HT-29 (cell line): ENCODE measurements around the gene ANXA2. TPM values are rescaled to one million over a fixed set of nuclear protein-coding genes. Genes with fewer than 3 reads are reported as not detected.
"Not testable (repeated sequence)": the region's sequence is repeated elsewhere in the genome, so short reads cannot be mapped to it uniquely, and the experiment has no call there.

Experiments
- DNase-seq: peaks from one replicate; pipeline ENCODE4 v3.0.0-alpha.2; 2015; ENCODE audit warnings: low spot score
- total RNA-seq: library from RNA; depleted of rRNA; stranded (reverse); fragments of >200 nt; shearing (Covaris generic); gene quantifications from 2 replicates; pipeline ENCODE4 v1.2.3, GENCODE V29; 2014

ANXA2 gene
- total RNA-seq, 1 experiment from 2014 or later = 1,535 TPM

- no peak for DNase-seq
These were observed 53.3 kb downstream of the ANXA2 start for GRCh38 chr15:60344461-60344860.

GRCh38 chr15:60343221-60343970 lies 54.4 kb downstream of the ANXA2 start:
- DNase-seq = no peak

GRCh38 chr15:60340207-60340921 lies 57.4 kb downstream of the ANXA2 start:
- no peak for DNase-seq

- DNase-seq = no peak
These were observed 58.5 kb downstream of the ANXA2 start for GRCh38 chr15:60339236-60339635.

- no peak for DNase-seq
These were observed 59.0 kb downstream of the ANXA2 start for GRCh38 chr15:60338810-60339209.

- no peak for DNase-seq
These were observed 60.7 kb downstream of the ANXA2 start for GRCh38 chr15:60337076-60337475.

- DNase-seq = not testable (repeated sequence)
These were observed 62.5 kb downstream of the ANXA2 start for GRCh38 chr15:60335296-60335695.

GRCh38 chr15:60328852-60329443 lies 68.8 kb downstream of the ANXA2 start:
- peak; percentile 74 for DNase-seq

- peak; percentile 91 for DNase-seq
These were observed 70.7 kb downstream of the ANXA2 start for GRCh38 chr15:60326824-60327654.

- DNase-seq = no peak
These were observed 71.4 kb downstream of the ANXA2 start for GRCh38 chr15:60326343-60326742.

GRCh38 chr15:60325905-60326304 lies 71.9 kb downstream of the ANXA2 start:
- no peak for DNase-seq

- no peak for DNase-seq
These were observed 72.9 kb downstream of the ANXA2 start for GRCh38 chr15:60324706-60325438.

GRCh38 chr15:60323322-60323721 lies 74.5 kb downstream of the ANXA2 start:
- DNase-seq = no peak

- no peak for DNase-seq
These were observed 77.4 kb downstream of the ANXA2 start for GRCh38 chr15:60320365-60320764.

- DNase-seq = no peak
These were observed 79.4 kb downstream of the ANXA2 start for GRCh38 chr15:60318216-60318867.

- no peak for DNase-seq
These were observed 80.8 kb downstream of the ANXA2 start for GRCh38 chr15:60316961-60317360.

- no peak for DNase-seq
These were observed 81.9 kb downstream of the ANXA2 start for GRCh38 chr15:60315878-60316277.

- DNase-seq = no peak
These were observed 83.9 kb downstream of the ANXA2 start for GRCh38 chr15:60313906-60314305.

GRCh38 chr15:60307034-60307433 lies 90.8 kb downstream of the ANXA2 start:
- no peak for DNase-seq

GRCh38 chr15:60301024-60301423 lies 96.8 kb downstream of the ANXA2 start:
- no peak for DNase-seq
